Right kidney (tissue), 1 donor: ENCODE results near the gene SMIM38.
A peak's percentile ranks its signal among the peaks of the same experiment; 100 is the strongest.
"Not testable (repeated sequence)": the region's sequence is repeated elsewhere in the genome, so short reads cannot be mapped to it uniquely, and the experiment has no call there.

Experiments
- DNase-seq: peaks from one replicate; pipeline ENCODE4 v3.0.0-alpha.2; 2016

Gene SMIM38

DNA sequence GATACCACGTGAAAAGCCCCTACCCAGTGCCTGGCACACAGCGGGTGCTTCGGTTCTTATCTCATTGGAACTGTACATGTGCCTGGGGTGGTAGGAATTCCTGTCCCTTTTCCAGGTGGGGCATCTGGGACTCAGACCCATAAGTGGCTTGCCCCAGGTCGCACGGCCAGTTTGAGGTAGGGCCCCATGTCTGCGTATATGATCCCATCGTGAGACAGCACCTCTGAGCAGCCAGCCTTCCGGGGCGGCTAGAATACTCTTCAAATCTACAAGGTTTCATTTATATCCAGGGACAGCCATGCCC lies 33.5 kb upstream of the SMIM38 start:
- no peak for DNase-seq

DNA sequence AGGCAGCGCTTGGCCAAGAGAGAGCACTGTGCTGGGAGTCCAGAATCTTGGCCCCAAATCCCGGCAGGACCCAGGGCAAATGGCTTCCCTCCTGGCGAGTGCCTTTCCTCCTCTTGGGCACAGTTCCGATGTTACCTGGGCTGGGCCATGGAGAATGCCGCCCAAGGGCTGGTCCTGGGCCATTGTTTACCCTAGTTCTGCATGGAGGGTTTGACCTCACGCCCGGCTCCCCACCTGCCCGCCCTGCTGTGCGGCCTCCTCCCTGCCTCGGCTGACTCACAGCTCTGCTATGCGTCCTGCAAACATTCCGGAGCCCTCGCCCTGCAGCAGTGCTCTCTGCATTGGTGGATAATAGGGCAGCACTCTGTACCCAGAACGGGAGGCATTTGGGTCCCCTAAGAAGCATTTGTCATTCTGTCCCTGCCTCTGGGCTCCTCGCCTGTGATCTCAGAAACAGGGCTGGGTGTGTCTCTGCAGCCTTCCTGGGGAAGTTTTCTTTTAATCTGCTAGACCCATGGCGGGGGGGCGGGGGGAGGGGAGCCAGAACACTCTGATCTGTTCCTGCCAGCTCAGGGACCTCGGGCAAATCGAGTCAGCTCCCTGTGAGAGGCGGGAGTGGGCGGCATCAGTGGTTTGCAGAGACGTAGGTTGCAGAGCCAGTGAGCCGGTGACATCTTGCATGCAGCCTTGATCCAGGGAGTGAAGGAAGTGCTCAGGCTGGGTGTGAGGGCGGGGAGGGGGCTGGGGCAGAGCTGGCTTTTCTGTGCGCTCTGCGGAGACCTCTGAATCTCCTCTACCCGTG lies 32.9 kb upstream of the SMIM38 start:
- peak; percentile 65 for DNase-seq

DNA sequence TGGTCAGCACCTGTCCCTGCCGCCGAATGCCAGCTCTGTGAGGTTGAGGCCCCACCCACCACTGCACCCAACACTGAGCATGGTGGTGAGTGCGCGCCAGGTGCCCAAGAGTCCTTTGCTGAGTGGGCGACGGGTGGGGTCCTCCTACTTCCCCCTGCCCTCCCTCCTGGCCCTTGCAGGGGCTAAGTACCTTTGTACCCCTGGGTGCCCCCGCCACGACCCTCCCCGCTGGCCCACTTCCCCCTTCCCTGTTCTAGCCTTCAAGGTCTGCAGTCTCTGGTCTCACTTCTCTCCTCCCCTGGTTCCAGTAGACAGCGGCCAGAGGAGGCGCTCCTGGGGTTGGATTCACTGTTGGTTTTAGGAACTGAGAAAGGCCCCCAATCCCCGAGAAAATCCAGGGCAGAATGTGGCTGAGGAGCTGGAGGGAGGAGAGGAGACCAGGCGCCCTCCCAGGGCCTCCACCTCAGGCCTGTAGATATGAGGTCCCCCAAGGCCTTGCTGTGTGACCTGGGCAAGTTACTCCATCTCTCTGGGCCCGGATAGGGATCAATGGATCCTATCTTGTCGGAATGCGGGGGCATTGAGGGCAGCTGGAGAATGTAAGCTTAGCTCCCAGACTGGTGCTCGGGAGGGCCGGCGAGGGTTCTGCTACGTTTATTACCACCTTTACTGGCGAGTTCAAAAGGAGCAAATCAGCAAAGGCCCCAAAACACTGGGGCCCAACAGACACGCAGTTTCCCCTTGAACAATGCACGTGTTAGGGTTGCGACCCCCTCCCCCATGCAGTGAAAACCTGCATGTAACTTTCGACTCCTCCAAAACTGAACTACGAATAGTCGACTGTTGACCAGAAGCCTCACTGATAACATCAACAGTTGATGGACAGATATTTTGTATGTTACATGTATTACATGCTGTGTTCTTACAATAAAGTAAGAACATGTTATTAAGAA lies 31.9 kb upstream of the SMIM38 start:
- DNase-seq, result peak; percentile 20

DNA sequence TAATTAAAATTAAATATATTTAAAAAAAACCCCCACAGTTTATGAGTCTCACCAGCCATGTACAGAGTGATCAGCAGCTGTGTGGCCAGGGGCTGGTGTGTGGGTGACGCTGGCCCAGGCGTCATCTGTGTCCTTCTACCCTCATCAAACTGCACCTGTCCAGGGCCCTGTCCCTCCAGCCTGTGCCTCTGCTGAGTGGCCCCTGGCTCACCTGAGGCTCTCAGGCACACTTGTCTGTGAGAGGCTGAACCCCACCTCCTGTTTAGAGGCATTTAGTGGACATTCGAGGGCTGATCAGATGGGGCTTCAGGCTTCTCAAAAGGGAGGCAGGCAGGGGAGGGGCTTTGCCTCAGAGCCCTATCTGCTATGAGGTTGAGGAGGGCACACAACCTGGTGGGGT lies 29.9 kb upstream of the SMIM38 start:
- DNase-seq, result no peak

DNA sequence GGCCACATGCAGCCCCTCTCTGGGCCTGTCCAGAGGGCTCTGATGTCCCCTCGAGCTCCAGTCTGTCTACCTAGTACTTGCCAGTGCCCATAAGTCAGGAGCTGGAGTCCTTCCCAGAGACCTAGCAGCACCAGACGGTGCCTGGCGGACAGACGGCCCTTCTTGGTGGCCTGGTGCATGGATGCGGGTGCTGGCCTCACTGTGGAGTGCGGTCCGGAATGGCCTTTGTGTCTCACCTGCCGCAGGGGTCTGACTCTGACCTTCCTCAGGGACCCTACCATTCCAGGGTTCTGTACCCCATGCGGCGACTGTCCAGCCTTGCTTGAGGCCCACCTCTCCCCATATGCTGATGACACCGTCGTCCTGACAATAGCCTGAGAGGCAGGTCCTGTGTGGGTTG lies 29.4 kb upstream of the SMIM38 start:
- no peak for DNase-seq

DNA sequence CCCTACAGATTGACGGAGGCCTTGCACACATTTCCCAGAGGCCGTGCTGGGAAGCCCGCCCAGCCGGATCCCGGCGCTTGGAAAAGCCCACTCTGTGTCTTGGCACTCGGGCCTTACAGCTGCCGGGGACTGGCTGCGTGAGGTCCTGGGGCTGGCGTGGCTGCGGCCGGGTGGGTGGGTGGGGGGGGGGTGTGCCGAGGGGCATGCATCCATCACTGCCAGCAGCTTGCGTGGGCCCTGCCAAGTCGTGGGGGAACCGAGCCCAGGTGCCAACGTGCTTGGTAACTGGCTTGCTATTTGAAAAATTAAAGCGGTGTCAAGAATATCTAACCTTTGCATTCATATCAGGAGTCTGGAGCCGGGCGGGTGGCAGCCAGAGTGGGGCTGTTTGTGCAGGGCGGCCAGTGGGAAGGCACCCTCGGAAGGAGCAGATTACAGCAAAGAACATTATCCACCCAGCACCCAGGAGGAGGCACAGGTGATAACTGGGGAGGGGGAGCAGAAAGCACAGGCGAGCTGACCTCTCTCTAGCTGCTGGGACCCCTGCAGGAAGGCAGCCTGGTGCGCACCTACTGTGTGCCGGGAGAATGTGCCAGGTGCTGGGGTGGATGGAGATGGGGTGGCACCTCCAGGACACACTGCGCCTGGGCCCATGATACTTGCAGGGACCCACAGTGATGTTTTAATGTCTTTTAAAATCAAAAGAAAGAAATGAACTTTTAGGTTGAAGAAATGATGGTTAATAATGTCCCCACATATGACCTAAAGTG lies 28.5 kb upstream of the SMIM38 start:
- no peak for DNase-seq

DNA sequence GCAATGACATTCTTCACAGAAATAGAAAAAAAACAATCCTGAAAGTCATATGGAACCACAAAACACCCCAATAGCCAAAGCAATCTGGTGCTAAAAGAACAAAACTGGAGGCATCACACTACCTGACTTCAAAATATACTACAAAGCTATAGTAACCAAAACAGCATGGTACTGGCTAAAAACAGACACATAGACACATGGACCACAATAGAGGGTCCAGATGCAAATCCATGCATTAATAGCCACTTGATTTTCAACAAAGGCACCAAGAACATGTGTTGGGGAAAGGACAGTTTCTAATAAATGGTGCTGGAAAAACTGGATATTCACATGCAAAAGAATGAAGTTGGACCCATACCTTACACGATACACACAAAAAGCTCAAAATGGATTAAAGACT lies 27.9 kb upstream of the SMIM38 start:
- DNase-seq, result no peak

DNA sequence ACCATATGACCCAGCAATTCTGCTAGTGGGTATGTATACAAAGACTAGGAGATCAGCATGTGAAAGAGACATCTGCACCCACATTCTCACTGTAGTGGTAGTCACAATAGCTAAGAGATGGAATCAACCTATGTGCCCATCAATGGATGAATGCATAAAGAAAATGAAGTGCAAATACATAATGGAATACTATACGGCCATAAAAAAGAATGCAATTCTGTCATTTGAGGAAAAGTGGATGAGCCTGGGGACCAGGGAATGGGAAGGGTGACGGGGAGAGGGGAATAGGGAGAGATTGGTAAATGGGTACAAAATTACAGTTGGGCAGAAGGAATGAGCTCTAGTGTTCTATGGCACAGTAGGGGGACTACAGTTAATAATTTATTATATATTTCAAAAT lies 26.7 kb upstream of the SMIM38 start:
- DNase-seq, result no peak

DNA sequence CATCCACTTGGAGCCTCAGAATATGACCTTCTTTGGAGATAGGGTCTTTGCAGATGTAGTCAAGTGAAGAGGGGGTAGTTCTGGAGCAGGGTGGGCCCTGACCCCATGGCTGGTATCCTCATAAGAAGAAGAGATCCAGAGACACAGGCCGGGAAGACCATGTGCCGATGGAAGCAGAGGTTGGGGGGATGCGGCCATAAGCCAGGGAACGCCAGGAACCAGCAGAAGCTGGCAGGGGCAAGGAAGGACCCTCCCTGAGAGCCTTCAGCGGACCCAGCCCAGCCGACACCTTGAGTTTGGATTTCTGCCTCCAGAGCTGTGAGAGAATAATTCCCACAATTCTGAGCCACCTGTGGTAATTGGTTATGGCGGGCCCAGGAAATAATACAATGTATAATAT lies 26.1 kb upstream of the SMIM38 start:
- DNase-seq, result no peak

DNA sequence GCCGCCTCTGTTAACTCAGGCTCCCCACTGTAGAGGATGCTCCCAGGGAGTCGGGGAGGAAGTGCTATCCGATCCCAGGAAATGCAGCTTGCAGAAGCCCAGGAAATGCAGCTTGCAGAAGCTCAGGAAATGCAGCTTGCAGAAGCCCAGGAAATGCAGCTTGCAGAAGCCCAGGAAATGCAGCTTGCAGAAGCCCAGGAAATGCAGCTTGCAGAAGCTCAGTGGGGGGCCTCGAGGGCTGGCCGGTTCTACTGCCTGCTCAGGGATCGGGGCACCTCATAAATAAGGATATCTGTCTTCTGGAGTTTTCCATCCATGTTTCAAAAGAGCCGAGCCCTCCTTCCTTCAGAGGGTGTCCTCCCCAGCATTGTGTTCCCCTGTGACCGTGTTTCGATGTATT lies 25.1 kb upstream of the SMIM38 start:
- DNase-seq, result no peak

DNA sequence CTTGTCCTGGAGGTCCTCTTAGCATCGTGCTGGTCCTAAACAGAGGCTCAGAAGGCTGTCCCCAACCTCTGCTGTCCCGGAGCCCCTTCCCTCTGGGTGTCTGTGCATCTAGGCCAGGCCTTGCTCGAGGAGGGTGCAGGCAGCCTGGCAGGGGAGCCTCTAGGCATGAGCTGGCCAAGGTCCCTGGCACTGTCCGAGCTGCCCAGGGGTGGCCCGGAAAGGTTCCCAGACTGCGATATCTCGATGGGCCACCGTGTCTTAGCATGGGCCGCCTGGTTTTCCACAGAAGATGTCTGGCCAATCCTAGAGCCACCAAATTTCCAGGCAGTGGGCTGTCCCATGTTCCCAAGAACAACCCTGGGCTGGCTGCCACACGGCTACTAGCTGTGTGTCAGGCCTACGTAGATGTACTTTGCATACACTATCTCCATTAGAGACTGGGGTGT lies 24.6 kb upstream of the SMIM38 start:
- no peak for DNase-seq

DNA sequence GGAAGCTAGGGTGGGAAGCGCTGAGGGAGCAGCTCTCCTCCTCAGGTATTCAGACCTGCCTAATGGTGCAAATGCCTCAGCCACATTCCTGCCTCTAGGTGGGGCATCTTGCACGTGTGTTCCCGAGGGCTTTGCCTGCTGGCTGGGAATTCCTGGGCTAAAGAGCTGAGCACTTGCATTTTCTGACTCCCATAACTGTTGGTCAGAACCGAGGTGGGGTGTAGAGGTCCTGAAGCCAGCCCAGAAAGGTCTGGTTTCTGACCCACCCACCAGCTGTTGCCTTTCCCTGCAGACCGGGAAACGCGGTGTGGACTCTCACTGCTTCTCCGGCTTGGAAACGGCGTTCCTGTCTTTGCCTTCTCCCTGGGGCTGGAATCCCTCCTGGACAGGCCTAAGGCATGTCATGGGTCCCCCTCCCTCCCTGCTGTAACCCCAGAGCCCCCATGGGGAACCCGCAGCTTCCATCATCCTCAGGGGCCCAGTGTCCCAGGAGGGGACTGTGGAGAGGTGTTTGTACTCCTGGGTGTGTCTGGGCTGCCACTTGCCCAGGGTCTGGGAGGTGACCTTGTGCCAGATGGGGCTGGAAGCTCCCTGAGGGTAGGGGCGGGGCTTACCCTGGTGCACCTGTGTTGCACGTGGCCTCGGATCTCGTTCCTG lies 24.0 kb upstream of the SMIM38 start:
- peak; percentile 74 for DNase-seq

DNA sequence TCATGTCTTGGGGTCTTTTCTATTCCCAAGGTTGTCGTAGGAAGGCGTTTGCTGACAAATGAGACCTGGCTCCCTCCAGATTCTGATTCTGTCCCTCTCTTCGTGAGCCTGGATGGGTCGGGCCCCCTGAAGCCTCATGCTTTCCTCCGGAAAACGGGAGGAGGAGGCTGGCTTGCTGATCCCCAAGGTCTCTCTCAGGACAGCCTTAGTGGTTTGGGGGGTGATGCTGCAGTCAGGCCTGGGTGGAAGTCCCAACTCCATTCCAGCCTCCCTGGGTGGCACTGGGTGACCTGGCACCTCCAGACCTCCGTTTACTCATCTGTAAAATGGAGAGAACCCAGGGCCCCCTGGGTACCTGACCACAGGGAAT lies 23.4 kb upstream of the SMIM38 start:
- no peak for DNase-seq

DNA sequence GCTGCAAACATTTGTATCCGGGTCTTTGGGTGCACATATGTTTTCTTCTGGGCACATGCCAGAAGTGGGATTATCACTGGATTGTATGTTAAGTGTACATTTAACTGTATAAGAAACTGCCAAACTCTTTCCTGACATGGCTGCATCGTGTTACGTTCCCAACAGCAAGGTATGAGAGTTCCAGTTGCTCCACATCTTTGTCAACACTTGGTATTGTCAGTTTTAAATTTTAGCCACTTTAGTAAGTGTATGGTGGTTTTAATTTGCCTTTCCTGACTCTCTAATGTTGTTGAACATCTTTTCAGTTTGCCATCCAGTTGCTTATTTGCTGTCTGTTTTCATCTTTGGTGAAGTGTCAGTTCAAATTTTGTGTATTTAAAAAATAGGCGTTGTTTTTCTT lies 22.5 kb upstream of the SMIM38 start:
- no peak for DNase-seq

DNA sequence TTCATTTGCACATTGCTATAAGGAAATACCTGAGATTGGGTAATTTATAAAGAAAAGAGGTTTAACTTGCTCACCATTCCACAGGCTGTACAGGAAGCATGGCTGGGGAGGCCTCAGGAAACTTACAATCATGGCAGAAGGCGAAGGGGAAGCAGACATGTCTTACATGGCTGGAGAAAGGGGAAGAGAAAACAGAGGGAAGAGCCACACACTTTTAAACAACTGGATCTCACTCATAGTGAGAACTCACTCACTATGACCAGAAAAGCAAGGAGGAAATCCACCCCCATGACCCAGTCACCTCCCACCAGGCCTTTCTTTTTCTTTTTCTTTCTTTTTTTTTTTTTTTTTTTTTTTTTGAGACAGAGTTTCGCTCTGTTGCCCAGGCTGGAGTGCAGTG lies 21.6 kb upstream of the SMIM38 start:
- DNase-seq, result not testable (repeated sequence)

DNA sequence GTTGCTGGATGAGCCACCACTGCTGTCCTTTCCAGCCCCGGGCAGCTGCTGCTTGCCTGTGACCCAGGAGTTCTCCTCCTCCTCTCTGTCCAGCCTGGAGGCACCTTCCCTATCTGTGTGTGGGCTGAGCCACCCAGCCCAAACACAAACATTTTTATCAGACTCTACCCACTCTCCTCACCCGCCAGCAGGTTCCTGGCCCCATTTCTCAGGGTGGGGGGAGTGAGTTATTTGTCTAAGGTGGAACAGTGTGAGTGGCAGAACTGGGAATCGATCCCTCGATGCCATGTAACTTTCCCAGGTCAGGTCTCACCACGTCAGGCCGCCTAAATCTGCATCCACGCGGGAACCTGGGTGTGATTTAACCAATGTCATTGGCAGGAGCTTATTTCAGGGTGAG lies 20.8 kb upstream of the SMIM38 start:
- no peak for DNase-seq

DNA sequence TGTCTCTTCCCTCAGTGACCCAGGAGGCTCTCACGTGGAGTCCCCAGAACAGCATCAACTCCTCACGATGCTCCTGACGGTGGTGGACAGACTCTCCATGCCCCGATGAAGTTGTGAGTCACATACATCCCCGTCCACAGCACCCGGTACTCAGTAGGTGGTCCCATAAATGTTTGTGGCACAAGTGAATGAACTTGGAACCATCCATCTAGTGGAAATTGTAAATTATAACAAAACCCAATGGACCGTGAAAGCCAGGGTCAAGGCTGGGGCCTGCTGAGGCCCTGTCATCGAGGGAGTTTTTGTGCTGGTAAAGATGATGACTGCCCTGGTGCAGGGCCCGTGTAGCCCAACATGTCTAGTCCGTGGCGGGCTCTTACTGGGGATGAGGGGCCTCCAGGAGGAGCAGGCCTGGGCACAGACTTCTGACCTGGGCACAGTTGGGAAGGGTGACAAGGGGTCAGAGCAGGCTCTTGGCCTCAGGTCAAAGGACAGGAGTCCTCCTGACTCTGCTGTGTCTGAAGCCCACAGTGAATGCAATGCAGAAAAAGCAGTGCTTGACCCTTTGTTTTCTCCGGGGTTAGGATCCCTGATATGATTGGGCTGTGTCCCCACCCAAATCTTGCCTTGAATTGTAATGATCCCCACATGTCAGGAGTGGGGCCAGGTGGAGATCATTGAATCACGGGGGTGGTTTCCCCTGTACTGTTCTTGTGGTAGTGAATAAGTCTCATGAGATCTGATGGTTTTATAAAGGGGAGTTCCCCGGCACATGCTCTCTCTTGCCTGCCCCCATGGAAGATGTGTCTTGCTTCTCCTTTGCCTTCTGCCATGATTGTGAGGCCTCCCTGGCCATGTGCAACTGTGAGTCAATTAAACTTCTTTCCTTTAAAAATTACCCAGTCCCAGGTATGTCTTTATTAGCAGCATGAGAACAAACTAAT lies 20.0 kb upstream of the SMIM38 start:
- no peak for DNase-seq

DNA sequence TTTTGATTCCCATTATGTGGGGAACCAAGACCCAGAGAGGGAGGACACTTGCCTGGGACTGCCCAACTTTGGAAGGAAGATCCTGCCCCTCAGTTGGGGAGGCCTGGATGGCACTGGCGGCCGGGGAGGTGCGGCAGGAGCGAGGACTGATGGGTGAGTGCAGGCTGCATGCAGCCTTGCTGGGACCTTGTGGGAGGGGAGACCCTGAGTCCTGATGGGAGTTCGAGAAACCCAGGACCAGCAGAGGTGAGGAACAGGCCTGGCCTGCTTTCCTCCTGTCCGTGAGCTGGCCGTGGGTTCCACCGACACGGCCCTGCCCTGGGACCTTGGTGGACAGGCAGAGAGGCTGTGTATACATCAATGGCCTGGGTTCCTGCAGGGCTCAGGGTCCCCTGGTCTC lies 19.3 kb upstream of the SMIM38 start:
- no peak for DNase-seq

DNA sequence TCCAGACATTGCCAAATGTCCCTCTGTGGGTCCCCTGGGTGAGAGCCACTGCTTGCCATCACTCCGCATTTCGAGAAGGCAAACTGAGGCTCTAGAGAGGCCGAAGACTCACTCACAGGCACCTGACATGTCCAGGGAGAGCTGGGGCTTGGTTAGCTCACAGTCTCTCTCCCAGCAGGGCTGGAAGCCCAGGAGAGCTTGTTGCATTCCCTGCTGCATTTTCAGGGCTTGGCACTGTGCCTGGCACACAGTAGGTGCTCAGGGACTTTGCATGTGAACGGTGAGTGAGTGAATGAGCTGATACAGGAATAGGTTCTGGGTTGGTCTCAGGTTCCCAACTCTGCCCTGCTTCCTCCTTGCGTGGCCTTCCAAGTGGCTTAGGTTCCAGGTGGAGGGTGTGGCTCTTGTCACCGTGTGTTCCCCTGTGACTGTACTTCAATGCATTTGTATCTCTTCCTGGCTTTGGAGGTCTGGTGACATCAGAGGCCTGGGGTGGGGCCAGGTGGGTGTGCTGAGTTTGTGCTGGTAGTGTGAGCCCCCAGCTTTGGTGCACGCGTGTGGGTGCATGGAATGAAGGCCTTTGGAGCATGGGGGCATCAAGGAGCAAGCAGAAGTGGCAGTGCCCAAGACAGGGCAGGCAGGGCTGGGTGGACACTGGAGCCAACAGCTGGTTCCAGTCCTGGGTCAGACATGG lies 18.4 kb upstream of the SMIM38 start:
- DNase-seq, result no peak

DNA sequence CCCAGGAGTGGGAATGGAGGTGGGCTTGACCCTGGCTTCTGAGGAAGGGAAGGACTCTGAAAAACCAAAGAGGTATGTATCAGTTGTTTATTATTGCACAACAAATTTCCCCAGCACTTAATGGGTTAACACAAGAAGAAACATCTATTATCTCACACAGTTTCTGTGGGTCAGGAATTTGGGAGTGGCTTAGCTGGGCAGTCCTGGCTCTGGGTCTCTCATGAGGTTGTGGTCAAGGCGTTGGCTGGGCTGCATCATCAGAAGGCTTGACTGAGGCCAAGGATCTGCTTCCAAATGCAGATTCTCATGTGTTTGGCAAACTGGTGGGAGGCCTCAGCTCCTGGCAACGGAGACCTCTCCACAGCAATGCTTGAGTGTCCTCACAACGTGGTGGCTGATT lies 17.5 kb upstream of the SMIM38 start:
- no peak for DNase-seq

DNA sequence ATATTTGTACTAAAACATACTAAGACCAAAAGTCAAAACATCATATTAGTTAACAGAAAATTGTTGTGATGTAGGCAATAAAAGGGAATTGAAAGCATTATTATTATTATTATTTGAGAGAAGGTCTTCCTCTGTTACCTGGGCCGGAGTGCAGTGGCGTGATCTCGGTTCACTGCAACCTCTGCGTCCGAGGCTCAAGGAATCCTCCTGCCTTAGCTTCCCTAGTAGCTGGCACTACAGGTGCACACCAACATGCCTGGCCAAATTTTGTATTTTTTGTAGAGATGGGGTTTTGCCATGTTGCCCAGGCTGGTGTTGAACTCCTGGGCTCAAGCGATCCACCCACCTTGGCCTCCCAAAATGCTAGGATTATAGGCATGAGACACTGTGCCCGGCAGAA lies 15.6 kb upstream of the SMIM38 start:
- not testable (repeated sequence) for DNase-seq
